ENCODE data around the gene C19orf44. TPM values are rescaled to one million over a fixed set of nuclear protein-coding genes. Genes with fewer than 3 reads are reported as not detected.
"Not testable (repeated sequence)": the region's sequence is repeated elsewhere in the genome, so short reads cannot be mapped to it uniquely, and the experiment has no call there.

Gene C19orf44
- total and polyA plus RNA-seq, 2 experiments from 2014 or later, result 2.4 to 5.1 TPM

DNA sequence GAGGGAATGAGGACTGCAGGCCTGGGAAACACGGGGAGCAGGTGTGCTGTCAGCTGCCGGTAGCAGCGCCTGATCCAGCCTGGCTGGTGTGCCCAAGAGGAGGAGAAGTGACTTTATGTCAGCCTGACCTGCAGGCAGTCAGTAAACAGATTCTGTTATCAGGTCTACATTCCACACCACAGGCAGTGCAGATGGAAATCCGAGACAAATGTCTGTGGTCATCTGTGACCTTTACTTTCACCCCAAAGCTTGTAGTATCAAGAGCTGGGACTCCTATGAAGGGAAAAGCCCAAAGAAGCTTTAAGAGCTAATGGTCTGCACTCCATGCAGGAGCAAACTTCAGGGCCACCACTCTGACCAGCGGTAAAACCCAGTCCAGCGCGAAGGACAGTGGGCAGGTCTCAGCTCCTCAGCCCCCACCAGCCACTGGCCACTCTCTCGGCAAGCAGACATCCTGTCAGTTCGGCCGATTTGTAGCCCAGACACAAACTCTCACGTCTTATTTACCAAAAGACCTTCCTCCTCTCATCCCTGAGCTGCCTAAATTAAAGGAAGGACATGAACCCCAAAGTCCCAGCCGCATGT lies 32.1 kb upstream of the C19orf44 start:
- DNase-seq, result no peak
- in situ Hi-C loops (cut with MboI), result no loop called here
- 0 out of 2 replicates have a peak, but pooled peaks cover 5% of the 10 kb centered on the region for H4K20me1 ChIP-seq (ENCODE audit: insufficient read depth)
- no peaks in the 10 kb centered on the region for H3K36me3 ChIP-seq (ENCODE audit: low read depth)
- WGBS, 2 experiments (ENCODE audit: low coverage in 1 of 2, low lambda C conversion rate in 2 of 2, missing lambda C conversion rate in 2 of 2), result 79% methylated on average over 12 of the region's 12 CpGs
- no peak overlapping the region for H3K27ac ChIP-seq
- no peaks in the 10 kb centered on the region for H3K9me2 ChIP-seq (ENCODE audit: insufficient read depth)
- no peaks in the 10 kb centered on the region for H3K4me1 ChIP-seq (ENCODE audit: insufficient read depth)
- H3K9ac ChIP-seq, result no peak overlapping the region
- no peaks in the 10 kb centered on the region for H3F3A ChIP-seq (ENCODE audit: insufficient read depth)
- no peaks in the 10 kb centered on the region for H3K27me3 ChIP-seq (replicated peaks; ENCODE audit: insufficient read depth)
- no peak overlapping the region for H2AFZ ChIP-seq
- no peaks in the 10 kb centered on the region for H3K9me3 ChIP-seq (ENCODE audit: low read depth)
- peaks cover 100% of the 10 kb centered on the region for H3K79me2 ChIP-seq (ENCODE audit: insufficient read depth)
- H3K4me3 ChIP-seq, result no peak overlapping the region
- TF ChIP-seq EZH2phosphoT487 (IDR thresholded peaks at IDR 0.05; ENCODE audit: insufficient read depth, low read depth) (no peak), EZH2 (IDR thresholded peaks at IDR 0.05; ENCODE audit: insufficient read depth, poor library complexity, severe bottlenecking) (no peak)
- H3K4me2 ChIP-seq (ENCODE audit: unreplicated experiment), result no peak overlapping the region

DNA sequence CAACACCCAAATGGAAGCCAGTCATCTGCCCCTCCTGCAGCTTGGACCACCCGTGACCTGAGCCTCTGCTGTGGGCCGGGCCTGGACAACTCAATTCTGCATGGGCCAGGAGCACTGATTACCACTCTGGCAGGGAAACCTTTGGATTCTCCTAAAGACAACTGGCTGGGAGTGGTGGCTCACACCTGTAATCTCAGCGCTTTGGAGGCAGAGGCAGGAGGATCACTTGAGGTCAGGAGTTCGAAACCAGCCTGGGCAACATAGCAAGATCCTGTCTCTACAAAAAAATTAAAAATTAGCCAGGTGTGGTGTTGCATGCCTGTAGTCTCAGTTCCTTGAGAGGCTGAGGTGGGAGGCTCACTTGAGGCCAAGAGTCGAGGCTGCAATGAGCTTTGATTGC lies 31.0 kb upstream of the C19orf44 start:
- H3K9me3 ChIP-seq (ENCODE audit: low read depth), result no peaks in the 10 kb centered on the region
- H3K4me2 ChIP-seq (ENCODE audit: unreplicated experiment), result no peak overlapping the region
- DNase-seq, result no peak
- peaks cover 6% of the 10 kb centered on the region for H3K4me1 ChIP-seq (ENCODE audit: insufficient read depth)
- peaks cover 99% of the 10 kb centered on the region for H3K79me2 ChIP-seq (ENCODE audit: insufficient read depth)
- peaks cover 6% of the 10 kb centered on the region; the same call in 1 of the 2 replicates for H3F3A ChIP-seq (ENCODE audit: insufficient read depth)
- TF ChIP-seq EZH2 (IDR thresholded peaks at IDR 0.05; ENCODE audit: insufficient read depth, poor library complexity, severe bottlenecking) (no peak), EZH2phosphoT487 (IDR thresholded peaks at IDR 0.05; ENCODE audit: insufficient read depth, low read depth) (no peak)
- H3K27ac ChIP-seq, result no peak overlapping the region
- no peak overlapping the region for H3K9ac ChIP-seq
- 93 to 95% methylated on average over 5 of the region's 5 CpGs for WGBS, 2 experiments (ENCODE audit: low coverage in 1 of 2, low lambda C conversion rate in 2 of 2, missing lambda C conversion rate in 2 of 2)
- 0 out of 2 replicates have a peak, but pooled peaks cover 5% of the 10 kb centered on the region for H4K20me1 ChIP-seq (ENCODE audit: insufficient read depth)
- in situ Hi-C loops (cut with MboI), result no loop called here
- no peaks in the 10 kb centered on the region for H3K36me3 ChIP-seq (ENCODE audit: low read depth)
- no peak overlapping the region for H2AFZ ChIP-seq
- H3K27me3 ChIP-seq (replicated peaks; ENCODE audit: insufficient read depth), result no peaks in the 10 kb centered on the region
- H3K4me3 ChIP-seq, result no peak overlapping the region
- no peaks in the 10 kb centered on the region for H3K9me2 ChIP-seq (ENCODE audit: insufficient read depth)

DNA sequence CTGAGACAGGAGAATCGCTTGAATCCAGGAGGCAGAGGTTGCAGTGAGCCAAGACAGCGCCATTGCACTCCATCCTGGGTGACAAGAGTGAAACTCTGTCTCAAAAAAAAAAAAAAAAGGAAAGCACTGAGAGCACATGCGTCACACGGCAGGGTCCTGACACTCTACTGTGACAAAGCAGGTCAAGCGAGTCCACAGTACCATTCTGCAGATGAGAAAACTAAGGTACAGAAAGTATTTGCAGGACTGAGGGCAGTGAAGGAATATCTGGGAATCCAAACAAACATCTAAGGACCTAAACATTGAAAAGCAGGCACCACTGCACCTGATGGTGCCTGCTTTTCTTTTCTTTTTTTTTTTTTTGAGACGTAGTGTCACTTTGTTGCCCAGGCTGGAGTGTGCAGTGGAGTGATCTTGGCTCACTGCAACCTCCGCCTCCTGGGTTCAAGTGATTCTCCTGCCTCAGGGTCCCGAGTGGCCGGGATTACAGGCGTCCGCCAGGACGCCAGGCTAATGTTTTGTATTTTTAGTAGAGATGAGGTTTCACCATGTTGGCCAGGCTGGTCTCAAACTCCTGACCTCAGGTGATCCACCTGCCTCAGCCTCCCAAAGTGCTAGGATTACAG lies 29.3 kb upstream of the C19orf44 start:
- DNase-seq; H3K27me3 ChIP-seq (replicated peaks; ENCODE audit: insufficient read depth); H3K9me2 ChIP-seq (ENCODE audit: insufficient read depth); in situ Hi-C loops (cut with MboI); H3K27ac ChIP-seq; H2AFZ ChIP-seq; H3K36me3 ChIP-seq (ENCODE audit: low read depth); H3K4me3 ChIP-seq; H3K4me2 ChIP-seq (ENCODE audit: unreplicated experiment); H3K9me3 ChIP-seq (ENCODE audit: low read depth); H3K9ac ChIP-seq; H4K20me1 ChIP-seq (ENCODE audit: insufficient read depth): not testable (repeated sequence)
- H3K79me2 ChIP-seq (ENCODE audit: insufficient read depth), result peaks cover 93% of the 10 kb centered on the region
- peaks cover 16% of the 10 kb centered on the region for H3F3A ChIP-seq (ENCODE audit: insufficient read depth)
- peaks cover 16% of the 10 kb centered on the region for H3K4me1 ChIP-seq (ENCODE audit: insufficient read depth)
- WGBS, 2 experiments (ENCODE audit: low coverage in 1 of 2, low lambda C conversion rate in 2 of 2, missing lambda C conversion rate in 2 of 2), result 79 to 82% methylated on average over 12 of the region's 12 CpGs

DNA sequence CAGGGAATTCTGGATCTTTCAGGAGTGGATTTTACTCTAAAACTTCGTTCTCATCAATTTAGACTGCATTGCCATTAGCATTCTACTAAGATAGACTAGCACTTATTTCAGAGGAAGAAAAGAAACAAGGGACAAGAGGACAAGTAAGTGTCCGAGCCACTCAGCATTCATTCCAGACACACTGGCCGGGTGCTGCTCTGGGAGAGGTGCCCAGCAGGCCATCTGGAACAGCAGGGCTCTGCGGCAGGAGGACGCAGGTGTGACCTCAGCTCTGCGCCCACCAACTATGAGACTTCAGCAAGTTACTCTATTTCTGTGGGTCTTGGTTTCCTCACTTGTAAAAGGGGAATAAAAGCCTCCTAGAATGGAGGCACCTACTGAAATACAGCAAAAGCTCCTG lies 28.6 kb upstream of the C19orf44 start:
- Histone ChIP-seq H3K79me2 (ENCODE audit: insufficient read depth) (peaks cover 86% of the 10 kb centered on the region), H3K27ac (no peak overlapping the region), H3K9me3 (ENCODE audit: low read depth) (no peaks in the 10 kb centered on the region), H3F3A (ENCODE audit: insufficient read depth) (peaks cover 16% of the 10 kb centered on the region), H3K4me3 (no peak overlapping the region), H3K36me3 (ENCODE audit: low read depth) (no peaks in the 10 kb centered on the region), H3K9ac (no peak overlapping the region), H3K4me2 (ENCODE audit: unreplicated experiment) (no peak overlapping the region), H3K9me2 (ENCODE audit: insufficient read depth) (no peaks in the 10 kb centered on the region), H3K4me1 (ENCODE audit: insufficient read depth) (peaks cover 20% of the 10 kb centered on the region), H2AFZ (no peak overlapping the region), H4K20me1 (ENCODE audit: insufficient read depth) (0 out of 2 replicates have a peak, but pooled peaks cover 5% of the 10 kb centered on the region), H3K27me3 (replicated peaks; ENCODE audit: insufficient read depth) (no peaks in the 10 kb centered on the region)
- in situ Hi-C loops (cut with MboI), result no loop called here
- 60 to 67% methylated on average over 6 of the region's 6 CpGs for WGBS, 2 experiments (ENCODE audit: low coverage in 1 of 2, low lambda C conversion rate in 2 of 2, missing lambda C conversion rate in 2 of 2)
- no peak for DNase-seq
- TF ChIP-seq EZH2 (IDR thresholded peaks at IDR 0.05; ENCODE audit: insufficient read depth, poor library complexity, severe bottlenecking) (no peak), EZH2phosphoT487 (IDR thresholded peaks at IDR 0.05; ENCODE audit: insufficient read depth, low read depth) (no peak)

Data from GM23248 (cell line).